GM19025 (cell line): ENCODE measurements around the gene GMPPA.

ENCODE experiments used
- ATAC-seq: cut with Tn5 transposase; IDR thresholded peaks from one replicate; pipeline ENCODE4 v1.9.1; 2021; ENCODE audit warnings: mild to moderate bottlenecking, low read depth, moderate library complexity; ENCODE audit not compliant: unreplicated experiment

The GMPPA gene

GRCh38 chr2:219466816-219467735, 31.6 kb upstream of the GMPPA start:
- no peak for ATAC-seq

- no peak for ATAC-seq
Observed at GRCh38 chr2:219467736-219468075, 31.0 kb upstream of the GMPPA start.

DNA sequence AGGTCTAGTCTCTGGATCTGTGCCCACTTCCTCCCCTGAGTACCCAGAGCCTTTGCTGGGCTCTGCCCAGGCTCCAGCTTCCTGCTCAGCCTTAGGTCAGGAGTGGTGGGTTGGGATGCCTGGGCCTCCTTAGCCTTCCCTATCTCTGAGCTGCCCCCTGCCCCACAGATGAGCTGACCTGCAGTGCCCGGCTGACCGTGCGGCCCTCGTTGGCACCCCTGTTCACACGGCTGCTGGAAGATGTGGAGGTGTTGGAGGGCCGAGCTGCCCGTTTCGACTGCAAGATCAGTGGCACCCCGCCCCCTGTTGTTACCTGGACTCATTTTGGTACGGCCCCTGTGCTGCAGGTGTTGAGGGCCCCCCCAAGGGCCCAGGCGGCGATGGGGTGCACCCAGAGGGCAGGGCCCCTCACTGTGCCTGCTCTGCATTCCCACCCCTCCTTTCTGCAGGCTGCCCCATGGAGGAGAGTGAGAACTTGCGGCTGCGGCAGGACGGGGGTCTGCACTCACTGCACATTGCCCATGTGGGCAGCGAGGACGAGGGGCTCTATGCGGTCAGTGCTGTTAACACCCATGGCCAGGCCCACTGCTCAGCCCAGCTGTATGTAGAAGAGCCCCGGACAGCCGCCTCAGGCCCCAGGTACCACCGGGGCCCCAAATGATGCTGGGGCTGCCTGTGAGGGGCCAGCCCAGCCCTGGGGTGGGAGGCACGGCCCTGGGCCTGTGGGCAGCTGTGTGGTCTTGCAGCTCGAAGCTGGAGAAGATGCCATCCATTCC, 30.1 kb upstream of the GMPPA start:
- ATAC-seq = no peak

- no peak for ATAC-seq
Observed at GRCh38 chr2:219469186-219469724, 29.4 kb upstream of the GMPPA start.

DNA sequence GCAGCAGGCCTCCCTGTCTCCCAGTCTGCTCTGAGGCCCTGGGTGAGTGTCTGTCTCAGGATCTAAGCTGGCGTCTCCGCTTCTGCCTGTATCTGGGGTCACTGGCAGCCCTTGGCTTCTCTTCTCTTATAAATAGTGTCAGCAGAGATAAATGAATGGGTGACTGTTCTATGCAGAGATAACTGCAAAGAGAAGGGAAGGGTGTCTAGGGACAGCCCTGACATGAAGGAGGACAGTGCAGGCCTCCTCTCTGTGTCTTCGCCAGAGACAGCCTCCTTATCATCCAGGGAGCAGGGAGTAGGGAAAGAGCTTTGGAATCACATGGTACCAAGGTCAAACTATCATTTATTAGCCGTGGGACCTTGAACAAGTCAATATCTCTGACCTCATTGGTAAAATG, 28.3 kb upstream of the GMPPA start:
- ATAC-seq = no peak

- no peak for ATAC-seq
Observed at GRCh38 chr2:219471476-219472371, 27.0 kb upstream of the GMPPA start.

GRCh38 chr2:219472629-219473187, 26.0 kb upstream of the GMPPA start:
- ATAC-seq = no peak

GRCh38 chr2:219473511-219473910, 25.2 kb upstream of the GMPPA start:
- no peak for ATAC-seq

- no peak for ATAC-seq
Observed at GRCh38 chr2:219474285-219475060, 24.2 kb upstream of the GMPPA start.

- ATAC-seq = no peak
Observed at GRCh38 chr2:219475278-219475677, 23.4 kb upstream of the GMPPA start.

- ATAC-seq = no peak
Observed at GRCh38 chr2:219475697-219476651, 22.7 kb upstream of the GMPPA start.

DNA sequence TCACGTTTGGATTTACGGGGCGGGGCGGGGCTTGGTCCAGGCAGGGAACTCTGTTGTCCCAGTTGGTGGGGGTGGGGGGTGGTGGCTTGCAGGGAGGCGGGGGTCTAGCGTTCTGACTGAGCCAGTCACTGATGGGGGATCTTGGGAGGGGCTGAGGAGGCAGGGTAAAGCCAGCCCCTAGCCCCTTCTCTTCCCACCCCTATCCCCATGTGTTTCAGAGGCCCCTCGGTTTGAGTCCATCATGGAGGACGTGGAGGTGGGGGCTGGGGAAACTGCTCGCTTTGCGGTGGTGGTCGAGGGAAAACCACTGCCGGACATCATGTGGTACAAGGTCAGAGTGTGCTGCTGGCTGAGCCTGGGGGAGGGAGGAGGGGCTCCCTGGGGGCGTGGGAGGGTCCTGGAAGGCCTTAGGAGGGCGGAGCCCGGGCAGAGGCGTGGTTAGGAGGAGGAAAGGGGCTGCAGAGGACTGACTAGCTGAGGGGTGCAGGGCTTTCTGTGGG, 22.0 kb upstream of the GMPPA start:
- no peak for ATAC-seq

- no peak for ATAC-seq
Observed at GRCh38 chr2:219477179-219477578, 21.5 kb upstream of the GMPPA start.

DNA sequence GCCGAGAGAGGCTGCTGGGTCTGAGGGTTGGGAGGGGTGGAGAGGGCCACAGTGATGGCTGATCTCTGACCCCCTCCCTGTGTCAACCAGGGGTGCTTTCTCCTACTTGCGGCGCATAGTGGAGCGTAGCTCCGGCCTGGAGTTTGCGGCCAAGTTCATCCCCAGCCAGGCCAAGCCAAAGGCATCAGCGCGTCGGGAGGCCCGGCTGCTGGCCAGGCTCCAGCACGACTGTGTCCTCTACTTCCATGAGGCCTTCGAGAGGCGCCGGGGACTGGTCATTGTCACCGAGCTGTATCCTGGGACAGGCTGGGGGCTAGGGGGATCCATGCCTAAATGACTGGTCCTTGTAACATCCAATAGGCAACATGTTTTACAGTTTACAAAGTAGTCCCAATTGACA, 20.9 kb upstream of the GMPPA start:
- no peak for ATAC-seq

GRCh38 chr2:219478916-219479315, 19.8 kb upstream of the GMPPA start:
- no peak for ATAC-seq

GRCh38 chr2:219480004-219480403, 18.7 kb upstream of the GMPPA start:
- no peak for ATAC-seq

DNA sequence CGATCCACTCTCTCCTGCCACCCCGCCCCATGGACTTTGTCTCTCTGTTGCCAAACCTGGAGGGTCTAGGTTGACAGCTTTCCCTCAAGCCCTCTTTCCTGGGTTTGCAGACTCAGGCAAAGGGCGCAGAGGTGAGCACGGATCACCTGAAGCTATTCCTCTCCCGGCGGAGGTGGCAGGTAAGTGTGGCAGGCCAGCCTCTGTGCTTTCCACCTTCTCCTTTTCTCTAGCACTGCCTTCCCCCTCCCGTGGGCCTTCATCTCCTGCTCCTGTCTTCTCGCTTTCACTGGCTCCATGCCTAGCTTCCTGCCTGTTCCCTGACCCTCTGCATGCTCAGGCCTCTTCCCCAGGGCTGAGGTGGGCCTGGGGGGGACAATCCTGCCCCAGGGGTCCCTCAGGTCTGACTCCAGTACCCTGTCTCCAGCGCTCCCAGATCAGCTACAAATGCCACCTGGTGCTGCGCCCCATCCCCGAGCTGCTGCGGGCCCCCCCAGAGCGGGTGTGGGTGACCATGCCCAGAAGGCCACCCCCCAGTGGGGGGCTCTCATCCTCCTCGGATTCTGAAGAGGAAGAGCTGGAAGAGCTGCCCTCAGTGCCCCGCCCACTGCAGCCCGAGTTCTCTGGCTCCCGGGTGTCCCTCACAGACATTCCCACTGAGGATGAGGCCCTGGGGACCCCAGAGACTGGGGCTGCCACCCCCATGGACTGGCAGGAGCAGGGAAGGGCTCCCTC, 15.9 kb upstream of the GMPPA start:
- ATAC-seq = no peak
